ENCODE measurements around the gene APBA2.

DNA sequence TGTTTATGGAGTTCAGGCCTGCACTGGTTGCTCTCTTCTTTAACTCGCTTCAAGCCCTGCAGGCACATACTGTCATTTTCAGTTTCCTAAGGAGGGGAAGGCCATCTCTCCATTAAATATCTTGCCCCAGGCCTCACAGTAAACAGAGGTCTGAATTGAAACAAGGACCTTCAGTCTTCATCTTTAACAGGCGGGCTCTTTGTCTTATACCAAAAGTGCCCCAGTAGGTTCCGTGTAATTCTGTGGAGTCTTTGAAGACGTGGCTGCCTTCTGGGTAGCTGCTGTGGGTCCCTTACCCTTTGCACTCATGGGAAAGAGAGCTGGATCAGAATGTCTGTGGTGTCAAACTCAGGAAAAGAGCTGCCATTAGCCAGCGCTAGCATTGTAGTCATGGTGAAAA lies 161.2 kb downstream of the APBA2 start:
- TF ChIP-seq, protein P1, sequence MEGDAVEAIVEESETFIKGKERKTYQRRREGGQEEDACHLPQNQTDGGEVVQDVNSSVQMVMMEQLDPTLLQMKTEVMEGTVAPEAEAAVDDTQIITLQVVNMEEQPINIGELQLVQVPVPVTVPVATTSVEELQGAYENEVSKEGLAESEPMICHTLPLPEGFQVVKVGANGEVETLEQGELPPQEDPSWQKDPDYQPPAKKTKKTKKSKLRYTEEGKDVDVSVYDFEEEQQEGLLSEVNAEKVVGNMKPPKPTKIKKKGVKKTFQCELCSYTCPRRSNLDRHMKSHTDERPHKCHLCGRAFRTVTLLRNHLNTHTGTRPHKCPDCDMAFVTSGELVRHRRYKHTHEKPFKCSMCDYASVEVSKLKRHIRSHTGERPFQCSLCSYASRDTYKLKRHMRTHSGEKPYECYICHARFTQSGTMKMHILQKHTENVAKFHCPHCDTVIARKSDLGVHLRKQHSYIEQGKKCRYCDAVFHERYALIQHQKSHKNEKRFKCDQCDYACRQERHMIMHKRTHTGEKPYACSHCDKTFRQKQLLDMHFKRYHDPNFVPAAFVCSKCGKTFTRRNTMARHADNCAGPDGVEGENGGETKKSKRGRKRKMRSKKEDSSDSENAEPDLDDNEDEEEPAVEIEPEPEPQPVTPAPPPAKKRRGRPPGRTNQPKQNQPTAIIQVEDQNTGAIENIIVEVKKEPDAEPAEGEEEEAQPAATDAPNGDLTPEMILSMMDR (IDR thresholded peaks at IDR 0.05) = no peak
- no peak for TF ChIP-seq POLR2A (IDR thresholded peaks at IDR 0.05)
